Measurements from ENCODE around the gene CERCAM. TPM values are rescaled to one million over a fixed set of nuclear protein-coding genes. Genes with fewer than 3 reads are reported as not detected.

Gene CERCAM
- total RNA-seq, 3 donors from 2014 or later = 19.8 to 47.5 (median 30.5) TPM

- H3K36me3 ChIP-seq = no peaks in the 10 kb centered on the region
- intact Hi-C loops (cut with DNase I; ENCODE audit: low total_unique reads) = no loop called here
- TF ChIP-seq POLR2AphosphoS5 (IDR thresholded peaks at IDR 0.05) (no peak), POLR2A (IDR thresholded peaks at IDR 0.05) (no peak), CTCF (IDR thresholded peaks at IDR 0.05) (no peak)
- H3K4me1 ChIP-seq = peaks cover 5 to 8% of the 10 kb centered on the region in 2 donors
- H3K27me3 ChIP-seq = no peaks in the 10 kb centered on the region
- no peak overlapping the region for H3K27ac ChIP-seq
- no peaks in the 10 kb centered on the region for H3K9me3 ChIP-seq
- no peak for DNase-seq (ENCODE audit: low spot score in 2 of 2)
- no peak overlapping the region for H3K4me3 ChIP-seq
These were observed 46.4 kb upstream of the CERCAM start for GRCh38 chr9:128374221-128374675.

GRCh38 chr9:128375865-128376264 is 44.8 kb upstream of the CERCAM start:
- no peak for DNase-seq (ENCODE audit: low spot score in 2 of 2)
- H3K4me3 ChIP-seq = no peak overlapping the region
- H3K9me3 ChIP-seq = no peaks in the 10 kb centered on the region
- no peaks in the 10 kb centered on the region for H3K27me3 ChIP-seq
- intact Hi-C loops (cut with DNase I; ENCODE audit: low total_unique reads) = no loop called here
- no peak for TF ChIP-seq POLR2AphosphoS5 (IDR thresholded peaks at IDR 0.05)
- TF ChIP-seq CTCF (IDR thresholded peaks at IDR 0.05) = no peak
- no peak for TF ChIP-seq POLR2A (IDR thresholded peaks at IDR 0.05)
- no peaks in the 10 kb centered on the region for H3K36me3 ChIP-seq
- peaks cover 5 to 8% of the 10 kb centered on the region in 2 donors for H3K4me1 ChIP-seq
- H3K27ac ChIP-seq = no peak overlapping the region

GRCh38 chr9:128382261-128382660 is 38.4 kb upstream of the CERCAM start:
- Histone ChIP-seq H3K9me3 (no peaks in the 10 kb centered on the region), H3K27me3 (no peaks in the 10 kb centered on the region), H3K4me3 (no peak overlapping the region), H3K36me3 (no peaks in the 10 kb centered on the region), H3K4me1 (no peaks in the 10 kb centered on the region), H3K27ac (no peak overlapping the region)
- TF ChIP-seq POLR2A (IDR thresholded peaks at IDR 0.05) = no peak
- TF ChIP-seq POLR2AphosphoS5 (IDR thresholded peaks at IDR 0.05) = no peak
- TF ChIP-seq CTCF (IDR thresholded peaks at IDR 0.05) = no peak
- DNase-seq (ENCODE audit: low spot score in 2 of 2) = no peak
- intact Hi-C loops (cut with DNase I; ENCODE audit: low total_unique reads) = no loop called here

- H3K27me3 ChIP-seq = no peaks in the 10 kb centered on the region
- no peaks in the 10 kb centered on the region for H3K9me3 ChIP-seq
- no peaks in the 10 kb centered on the region for H3K36me3 ChIP-seq
- intact Hi-C loops (cut with DNase I; ENCODE audit: low total_unique reads) = no loop called here
- no peak for DNase-seq (ENCODE audit: low spot score in 2 of 2)
- H3K4me3 ChIP-seq = no peak overlapping the region
- H3K4me1 ChIP-seq = no peaks in the 10 kb centered on the region
- TF ChIP-seq POLR2A (IDR thresholded peaks at IDR 0.05) (no peak), POLR2AphosphoS5 (IDR thresholded peaks at IDR 0.05) (no peak), CTCF (IDR thresholded peaks at IDR 0.05) (no peak)
- H3K27ac ChIP-seq = no peak overlapping the region
These were observed 37.5 kb upstream of the CERCAM start for GRCh38 chr9:128383007-128383753.

GRCh38 chr9:128383791-128384190 is 36.9 kb upstream of the CERCAM start:
- no peaks in the 10 kb centered on the region for H3K27me3 ChIP-seq
- no peaks in the 10 kb centered on the region for H3K36me3 ChIP-seq
- H3K4me1 ChIP-seq = no peaks in the 10 kb centered on the region
- TF ChIP-seq CTCF (IDR thresholded peaks at IDR 0.05) = no peak
- TF ChIP-seq POLR2AphosphoS5 (IDR thresholded peaks at IDR 0.05) = no peak
- TF ChIP-seq POLR2A (IDR thresholded peaks at IDR 0.05) = no peak
- intact Hi-C loops (cut with DNase I; ENCODE audit: low total_unique reads) = no loop called here
- no peak overlapping the region for H3K4me3 ChIP-seq
- no peaks in the 10 kb centered on the region for H3K9me3 ChIP-seq
- no peak overlapping the region for H3K27ac ChIP-seq
- no peak for DNase-seq (ENCODE audit: low spot score in 2 of 2)

All from breast epithelium (tissue), 4 donors.